LNCAP (cell line): ENCODE data around the gene SLC2A1.

ENCODE experiments used
- CTCF ChIP-seq: fragments of 450-650 bp; IDR thresholded peaks from 2 replicates; pipeline ENCODE4 v1.5.1; 2017; ENCODE audit warnings: mild to moderate bottlenecking

The SLC2A1 gene

GRCh38 chr1:43001434-43001833 is 42.8 kb upstream of the SLC2A1 start:
- TF ChIP-seq CTCF = no peak

GRCh38 chr1:43000271-43000670 is 41.6 kb upstream of the SLC2A1 start:
- TF ChIP-seq CTCF = no peak

GRCh38 chr1:42999308-42999707 is 40.6 kb upstream of the SLC2A1 start:
- no peak for TF ChIP-seq CTCF

- TF ChIP-seq CTCF = no peak
Measured at GRCh38 chr1:42998386-42998785, 39.7 kb upstream of the SLC2A1 start.

GRCh38 chr1:42996384-42996970 is 37.8 kb upstream of the SLC2A1 start:
- TF ChIP-seq CTCF = no peak

- TF ChIP-seq CTCF = no peak
Measured at GRCh38 chr1:42993502-42994136, 35.0 kb upstream of the SLC2A1 start.

GRCh38 chr1:42992054-42992571 is 33.4 kb upstream of the SLC2A1 start:
- TF ChIP-seq CTCF = no peak
